ENCODE measurements around the gene PIK3C2A. TPM values are rescaled to one million over a fixed set of nuclear protein-coding genes. Genes with fewer than 3 reads are reported as not detected.

Gene PIK3C2A
- total RNA-seq, 4 donors from 2014 or later, result 31.0 to 63.4 (median 43.2) TPM

- H3K9me3 ChIP-seq, result no peaks in the 10 kb centered on the region
- no peak for DNase-seq (ENCODE audit: low spot score in 2 of 2)
- H3K27ac ChIP-seq, result no peak overlapping the region
- no peaks in the 10 kb centered on the region for H3K27me3 ChIP-seq
- no peak overlapping the region for H3K4me3 ChIP-seq
- WGBS, result 95% methylated on average over 11 of the region's 11 CpGs
- H3K36me3 ChIP-seq, result peaks cover 11% of the 10 kb centered on the region
- TF ChIP-seq EP300 (IDR thresholded peaks at IDR 0.05) (no peak), CTCF (IDR thresholded peaks at IDR 0.05) (no peak), POLR2AphosphoS5 (IDR thresholded peaks at IDR 0.05) (no peak), POLR2A (IDR thresholded peaks at IDR 0.05) (no peak)
- H3K4me1 ChIP-seq, result peaks cover 18% of the 10 kb centered on the region
Measured at GRCh38 chr11:17165247-17165890, 42.4 kb downstream of the PIK3C2A start.

DNA sequence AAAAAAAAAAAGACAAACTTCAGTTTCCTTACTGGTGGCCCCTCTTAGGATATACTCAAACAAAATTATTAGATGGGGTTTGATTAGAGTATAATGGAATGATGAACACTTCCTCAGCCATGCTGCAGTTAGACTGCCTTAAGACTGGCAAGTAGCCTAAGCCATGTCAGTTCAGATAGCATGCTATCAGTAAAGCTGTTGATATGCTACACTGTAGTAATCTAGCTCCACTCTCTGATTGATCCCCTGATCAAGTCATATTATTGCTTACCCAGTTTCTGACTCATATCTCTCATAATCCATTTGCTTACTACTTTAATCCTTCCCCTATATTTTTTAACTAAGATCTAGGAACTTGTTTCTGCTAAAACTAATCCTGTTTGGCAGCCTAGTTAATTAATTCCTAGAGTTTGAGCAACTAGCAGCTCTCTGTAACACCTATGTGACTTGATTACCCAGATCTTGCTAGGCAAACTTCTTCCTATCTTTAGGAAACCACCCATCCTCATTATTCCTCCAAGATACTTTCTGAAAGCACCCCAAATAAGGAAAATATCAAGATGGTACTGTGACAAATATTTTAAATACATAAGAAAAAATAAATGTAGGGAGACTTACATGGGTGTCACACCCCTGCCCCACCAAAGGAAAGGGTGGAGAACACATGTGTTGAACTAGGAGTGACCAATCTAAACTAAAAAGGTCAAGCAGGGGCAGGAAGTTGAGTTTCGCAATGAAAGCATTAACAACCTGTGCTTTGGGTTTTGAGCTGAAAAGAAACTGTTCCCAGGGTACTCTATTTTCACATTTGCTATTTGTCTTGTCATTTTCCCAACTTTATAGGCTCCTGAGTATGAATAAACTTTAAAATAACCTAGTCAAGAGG, 43.2 kb downstream of the PIK3C2A start:
- H3K36me3 ChIP-seq, result peaks cover 11% of the 10 kb centered on the region
- WGBS, result 83% methylated on average over 1 of the region's 1 CpG
- no peaks in the 10 kb centered on the region for H3K27me3 ChIP-seq
- H3K4me1 ChIP-seq, result peaks cover 19% of the 10 kb centered on the region
- H3K4me3 ChIP-seq, result no peak overlapping the region
- no peak for TF ChIP-seq EP300 (IDR thresholded peaks at IDR 0.05)
- H3K9me3 ChIP-seq, result no peaks in the 10 kb centered on the region
- no peak overlapping the region for H3K27ac ChIP-seq
- DNase-seq (ENCODE audit: low spot score in 2 of 2), result no peak

DNA sequence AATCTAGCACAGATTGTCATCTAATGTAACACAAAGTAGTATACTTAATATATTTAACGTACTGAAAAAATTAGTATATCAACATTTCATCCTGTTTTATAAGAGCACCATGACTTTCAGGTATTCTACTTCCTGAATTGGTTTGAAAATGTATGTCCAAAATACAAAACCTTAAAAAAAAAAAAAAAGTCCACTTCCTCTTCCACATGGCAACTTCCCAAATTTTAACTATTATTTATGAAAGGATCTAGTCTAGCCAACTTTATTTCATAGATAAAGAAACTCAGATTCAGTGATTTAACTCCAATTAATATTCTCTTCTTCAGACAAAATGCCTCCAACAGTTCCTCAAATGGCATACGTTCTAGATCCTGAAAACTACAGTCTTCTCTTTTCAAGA, 44.0 kb downstream of the PIK3C2A start:
- WGBS, result 83% methylated on average over 2 of the region's 2 CpGs
- H3K27ac ChIP-seq, result no peak overlapping the region

DNA sequence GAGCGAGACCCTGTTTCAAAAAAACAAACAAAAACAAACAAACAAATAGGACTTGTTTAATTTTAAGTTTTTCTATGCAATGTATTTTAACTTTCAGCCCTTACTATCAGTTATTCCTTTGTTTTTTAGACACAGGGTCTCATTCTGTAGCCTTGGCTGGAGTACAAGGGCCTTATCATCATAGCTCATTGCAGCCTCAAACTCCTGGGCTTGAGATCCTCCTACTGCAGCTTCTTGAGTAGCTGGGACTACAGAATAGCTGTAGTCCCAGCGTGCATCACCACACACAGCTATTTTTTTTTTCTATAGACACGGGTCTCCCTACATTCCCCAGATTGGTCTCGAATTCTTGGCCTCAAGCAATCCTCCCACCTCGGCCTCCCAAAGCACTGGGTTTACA, 44.5 kb downstream of the PIK3C2A start:
- peaks cover 19% of the 10 kb centered on the region for H3K4me1 ChIP-seq
- 96% methylated on average over 5 of the region's 5 CpGs for WGBS

More for the DNA sequence above, 44.0 kb downstream of the PIK3C2A start:
- Histone ChIP-seq H3K9me3 (no peaks in the 10 kb centered on the region), H3K4me3 (no peak overlapping the region), H3K36me3 (peaks cover 10% of the 10 kb centered on the region), H3K4me1 (peaks cover 19% of the 10 kb centered on the region), H3K27me3 (no peaks in the 10 kb centered on the region)
- no peak for DNase-seq (ENCODE audit: low spot score in 2 of 2)
- TF ChIP-seq EP300 (IDR thresholded peaks at IDR 0.05), result no peak
- TF ChIP-seq POLR2AphosphoS5 (IDR thresholded peaks at IDR 0.05), result no peak
- TF ChIP-seq POLR2A (IDR thresholded peaks at IDR 0.05), result no peak
- no peak for TF ChIP-seq CTCF (IDR thresholded peaks at IDR 0.05)

DNA sequence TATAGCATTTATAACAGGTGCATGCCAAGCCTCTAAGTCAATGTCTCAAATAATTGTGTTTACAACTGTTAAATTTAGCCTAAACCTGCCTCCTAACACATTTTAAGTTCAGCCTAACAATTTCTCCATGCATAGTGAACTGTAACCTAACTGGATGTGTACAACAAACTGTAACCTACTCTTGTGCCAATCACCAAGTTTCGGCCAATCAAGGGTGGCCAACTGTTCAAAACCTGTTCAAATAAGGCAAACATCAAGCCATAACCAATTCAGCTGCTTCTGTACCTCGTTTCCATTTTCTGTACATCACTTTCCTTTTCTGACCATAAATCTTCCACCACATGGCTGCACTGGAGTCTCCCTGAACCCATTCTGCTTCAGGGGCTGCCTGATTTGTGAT, 45.4 kb downstream of the PIK3C2A start:
- TF ChIP-seq POLR2AphosphoS5 (IDR thresholded peaks at IDR 0.05) (no peak), EP300 (IDR thresholded peaks at IDR 0.05) (no peak), CTCF (IDR thresholded peaks at IDR 0.05) (no peak), POLR2A (IDR thresholded peaks at IDR 0.05) (no peak)
- no peaks in the 10 kb centered on the region for H3K27me3 ChIP-seq
- peaks cover 19% of the 10 kb centered on the region for H3K4me1 ChIP-seq
- 63% methylated on average over 2 of the region's 2 CpGs for WGBS
- H3K9me3 ChIP-seq, result no peaks in the 10 kb centered on the region
- H3K27ac ChIP-seq, result no peak overlapping the region
- H3K4me3 ChIP-seq, result no peak overlapping the region
- H3K36me3 ChIP-seq, result no peaks in the 10 kb centered on the region
- DNase-seq (ENCODE audit: low spot score in 2 of 2), result no peak

More for the DNA sequence above, 44.5 kb downstream of the PIK3C2A start:
- Histone ChIP-seq H3K4me3 (no peak overlapping the region), H3K36me3 (peaks cover 5% of the 10 kb centered on the region), H3K27ac (no peak overlapping the region), H3K9me3 (no peaks in the 10 kb centered on the region), H3K27me3 (no peaks in the 10 kb centered on the region)
- DNase-seq (ENCODE audit: low spot score in 2 of 2), result no peak
- TF ChIP-seq EP300 (IDR thresholded peaks at IDR 0.05) (no peak), POLR2AphosphoS5 (IDR thresholded peaks at IDR 0.05) (no peak), CTCF (IDR thresholded peaks at IDR 0.05) (no peak), POLR2A (IDR thresholded peaks at IDR 0.05) (no peak)

All from suprapubic skin (tissue), 4 donors.